SH-SY5Y (cell line): ENCODE data around the gene PRKD1.

Experiments
- GATA2 ChIP-seq: IDR thresholded peaks from 2 replicates; pipeline ENCODE4 v1.6.1; 2011; ENCODE audit warnings: mild to moderate bottlenecking, low read depth, low read length
- GATA3 ChIP-seq: IDR thresholded peaks from 2 replicates; pipeline ENCODE4 v1.6.1; 2011; ENCODE audit warnings: low read depth, mild to moderate bottlenecking, low read length, moderate library complexity

GRCh38 chr14:29851397-29851796 lies 76.2 kb downstream of the PRKD1 start:
- TF ChIP-seq GATA2 (no peak), GATA3 (no peak)
